GM21390 (cell line): ENCODE data around the gene PATL2.
A peak's percentile ranks its signal among the peaks of the same experiment; 100 is the strongest.
"Not testable (repeated sequence)": the region's sequence is repeated elsewhere in the genome, so short reads cannot be mapped to it uniquely, and the experiment has no call there.

Source experiments
- ATAC-seq: cut with Tn5 transposase; IDR thresholded peaks from one replicate; pipeline ENCODE4 v1.9.1; 2021; ENCODE audit not compliant: unreplicated experiment

PATL2 gene

GRCh38 chr15:44711096-44711742, at the start of gene PATL2, which contains the start of gene B2M:
TSS of gene PATL2 (minus strand) at chr15:44711323. CDS start at chr15:44676490, 34,833 bp downstream.
TSS of gene B2M (plus strand) at chr15:44711517. CDS start at chr15:44711547, 30 bp downstream.
- ATAC-seq, result peak; percentile 85

GRCh38 chr15:44753345-44753744, 42.2 kb upstream of the PATL2 start:
- no peak for ATAC-seq

- ATAC-seq, result not testable (repeated sequence)
Measured at GRCh38 chr15:44743454-44743853, 32.3 kb upstream of the PATL2 start.

- not testable (repeated sequence) for ATAC-seq
Measured at GRCh38 chr15:44739222-44739847, 28.2 kb upstream of the PATL2 start.

- ATAC-seq, result no peak
Measured at GRCh38 chr15:44738340-44738984, 27.3 kb upstream of the PATL2 start.

- ATAC-seq, result no peak
Measured at GRCh38 chr15:44736181-44736765, 25.1 kb upstream of the PATL2 start, which contains the start of gene TRIM69. TSS of gene TRIM69 (plus strand) at chr15:44736528. CDS start at chr15:44736705, 177 bp downstream.

- ATAC-seq, result no peak
Measured at GRCh38 chr15:44735482-44736180, 24.5 kb upstream of the PATL2 start.

GRCh38 chr15:44734839-44735481, 23.8 kb upstream of the PATL2 start:
- no peak for ATAC-seq

GRCh38 chr15:44729408-44730127, 18.4 kb upstream of the PATL2 start:
- ATAC-seq, result no peak

GRCh38 chr15:44728576-44729407, 17.7 kb upstream of the PATL2 start:
- ATAC-seq, result peak; percentile 63

GRCh38 chr15:44728232-44728575, 17.1 kb upstream of the PATL2 start:
- ATAC-seq, result not testable (repeated sequence)

GRCh38 chr15:44727485-44728231, 16.5 kb upstream of the PATL2 start:
- ATAC-seq, result no peak

GRCh38 chr15:44726568-44727484, 15.7 kb upstream of the PATL2 start:
- ATAC-seq, result peak; percentile 40

GRCh38 chr15:44726136-44726535, 15.0 kb upstream of the PATL2 start:
- ATAC-seq, result no peak

- ATAC-seq, result no peak
Measured at GRCh38 chr15:44722011-44722410, 10.9 kb upstream of the PATL2 start.

GRCh38 chr15:44720460-44721176, 9.5 kb upstream of the PATL2 start:
- ATAC-seq, result no peak

GRCh38 chr15:44720000-44720435, 8.9 kb upstream of the PATL2 start:
- not testable (repeated sequence) for ATAC-seq
